GM10847 (cell line): ENCODE measurements around the gene VGF.

Experiments used
- POLR2A ChIP-seq: IDR thresholded peaks from 2 replicates; pipeline ENCODE4 v1.6.1; 2011; ENCODE audit not compliant: insufficient read length; ENCODE audit errors: extremely low read depth

The VGF gene

DNA sequence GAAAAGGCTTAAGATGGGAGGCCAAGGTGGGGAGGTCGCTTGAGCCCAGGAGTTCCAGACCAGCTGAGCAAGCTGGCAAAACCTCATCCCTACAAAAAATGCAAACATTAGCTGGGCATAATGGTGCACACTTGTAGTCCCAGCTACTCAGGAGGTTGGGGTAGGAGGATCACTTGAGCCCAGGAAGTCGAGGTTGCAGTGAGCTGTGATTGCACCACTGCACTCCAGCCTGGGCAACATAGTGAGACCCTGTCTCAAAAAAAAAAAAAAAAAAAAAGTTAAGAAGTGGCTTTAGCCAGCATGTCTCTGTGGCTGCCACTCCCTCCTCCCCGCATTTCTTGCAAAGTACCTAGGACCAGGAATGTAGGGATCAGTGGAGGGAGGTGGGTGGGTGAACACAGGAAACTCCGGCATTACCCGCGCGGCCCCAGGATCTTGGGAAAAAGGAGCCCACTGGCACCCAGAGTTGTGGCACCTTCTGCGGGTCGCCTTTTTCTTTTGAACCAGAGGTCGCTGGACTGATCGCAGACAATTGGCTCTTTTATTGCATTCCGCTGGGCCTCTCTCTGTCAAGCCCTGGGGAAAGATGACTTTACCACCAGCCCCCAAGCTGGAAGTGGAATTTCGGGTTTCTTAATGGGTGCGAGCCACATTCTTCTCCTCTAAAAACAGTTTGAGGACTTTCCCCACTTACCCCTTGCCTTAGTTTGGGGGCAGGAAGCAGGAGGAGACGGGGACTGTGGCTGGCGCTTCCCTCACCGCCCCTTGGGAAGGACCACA lies 3.5 kb downstream of the VGF start:
- TF ChIP-seq POLR2A, result no peak

DNA sequence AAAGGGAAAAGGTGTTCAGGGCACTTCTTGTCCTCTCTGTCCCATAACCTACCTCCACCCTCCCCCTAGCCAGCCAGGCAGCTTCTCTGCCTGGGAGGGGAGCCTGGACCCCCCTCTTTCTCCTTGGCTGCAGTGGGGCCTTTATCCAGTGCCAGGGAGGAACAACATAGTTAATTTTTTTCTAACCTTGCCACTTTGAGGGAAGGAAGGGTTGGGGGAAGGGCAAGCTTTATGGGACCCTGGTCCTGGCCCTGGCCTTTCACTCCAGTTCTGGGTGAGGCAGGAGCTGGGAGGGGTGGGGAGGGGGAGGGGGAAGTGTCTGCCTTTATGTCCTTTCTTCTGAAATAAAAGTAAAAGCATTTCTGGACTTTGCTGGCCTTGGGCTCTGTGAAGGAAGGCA lies 4.5 kb downstream of the VGF start:
- TF ChIP-seq POLR2A, result no peak

DNA sequence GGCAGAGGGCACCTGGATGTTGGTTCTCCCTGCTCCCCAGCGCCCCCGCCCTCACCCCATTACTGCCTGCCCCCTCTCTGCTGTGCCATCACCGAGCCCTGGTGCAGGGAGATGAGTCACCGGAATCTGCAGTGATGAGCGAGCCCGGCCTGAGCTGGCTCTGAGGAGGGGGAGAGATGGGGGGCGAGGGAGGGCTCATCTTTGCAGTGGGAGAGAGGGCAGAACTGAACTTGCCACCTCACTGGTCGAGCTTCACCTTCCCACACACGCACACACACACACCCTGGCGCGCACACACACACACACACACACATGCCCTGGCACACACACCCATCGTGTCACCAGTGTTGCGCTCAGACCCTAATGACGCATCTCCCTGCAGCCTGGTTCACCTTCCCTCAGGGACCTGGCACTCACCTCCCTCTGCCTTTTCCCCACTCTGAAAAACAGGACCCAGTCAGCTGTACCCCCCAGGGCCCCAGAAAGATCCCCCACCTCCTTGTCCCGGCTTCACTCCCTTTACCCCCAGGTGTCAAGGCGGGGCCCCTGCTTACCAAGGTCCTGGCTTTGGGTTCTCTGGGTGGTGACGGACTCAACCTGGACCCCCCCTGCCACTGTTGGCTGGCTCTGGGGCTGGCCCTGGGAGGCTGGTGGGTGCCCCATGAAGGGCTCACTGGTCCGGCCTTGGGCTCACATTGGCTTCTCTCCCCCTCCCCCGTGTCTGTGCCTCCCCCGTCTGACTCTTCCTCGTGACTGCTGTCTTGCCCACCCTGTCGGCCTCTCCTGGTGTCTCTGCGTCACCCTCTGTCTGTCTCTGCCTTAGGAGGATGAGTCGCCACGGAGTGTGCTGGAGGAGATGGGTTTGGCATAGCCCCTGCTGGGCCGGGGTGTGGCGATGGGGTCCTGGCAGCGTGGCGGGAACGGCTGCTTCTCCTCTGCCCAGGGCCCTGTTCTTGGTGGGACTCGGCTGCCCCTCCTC lies 5.4 kb downstream of the VGF start:
- no peak for TF ChIP-seq POLR2A

DNA sequence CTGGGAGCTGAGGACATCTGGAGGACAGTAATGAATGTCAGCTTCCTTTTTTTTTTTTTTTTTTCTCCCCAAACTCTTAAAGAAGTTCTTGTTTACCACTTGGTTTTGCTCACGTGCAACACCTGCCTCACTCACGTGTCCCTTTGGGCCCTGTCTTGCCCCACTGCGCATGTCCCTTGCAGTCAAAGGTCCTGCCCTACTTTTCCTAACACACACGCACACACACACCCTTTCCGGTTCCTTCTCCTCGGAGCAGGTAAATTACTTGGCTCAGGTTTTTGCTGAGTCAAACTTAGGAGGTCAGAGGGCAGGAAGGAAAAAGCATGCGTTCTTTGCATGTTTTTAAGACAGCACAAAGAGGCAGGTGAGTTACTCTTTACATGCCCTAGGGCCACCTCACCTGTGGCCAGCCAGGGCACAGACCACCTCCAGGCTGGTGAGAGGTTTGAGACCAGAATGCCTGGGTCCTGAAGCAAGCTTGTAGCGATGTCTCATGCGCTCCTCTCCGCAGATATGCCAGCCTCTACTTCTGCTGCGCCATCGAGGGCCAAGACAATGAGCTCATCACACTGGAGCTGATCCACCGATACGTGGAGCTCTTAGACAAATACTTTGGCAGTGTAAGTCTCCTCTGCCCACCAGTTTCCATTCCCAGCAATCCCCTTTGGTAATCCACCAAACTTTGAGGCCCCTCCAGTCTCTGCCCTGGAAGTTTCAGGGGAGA lies 8.3 kb downstream of the VGF start:
- TF ChIP-seq POLR2A, result no peak

DNA sequence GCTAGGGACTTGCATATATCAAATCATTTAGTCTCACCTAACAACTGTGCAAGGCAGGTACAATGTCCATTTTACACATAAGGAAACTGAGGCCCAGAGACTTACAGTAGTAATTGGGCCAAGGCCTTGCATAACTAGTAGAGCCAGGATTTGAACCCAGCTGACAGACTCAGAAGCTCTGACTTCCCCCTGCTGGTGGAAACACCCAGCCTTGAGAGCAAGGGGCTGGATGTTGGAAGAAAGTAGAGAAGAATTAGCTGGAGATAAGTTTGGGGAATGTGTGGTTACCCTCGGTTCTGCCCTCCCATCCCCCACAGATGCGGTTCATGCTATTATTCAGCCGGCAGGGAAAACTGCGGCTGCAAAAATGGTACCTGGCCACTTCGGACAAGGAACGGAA lies 9.1 kb downstream of the VGF start:
- no peak for TF ChIP-seq POLR2A

DNA sequence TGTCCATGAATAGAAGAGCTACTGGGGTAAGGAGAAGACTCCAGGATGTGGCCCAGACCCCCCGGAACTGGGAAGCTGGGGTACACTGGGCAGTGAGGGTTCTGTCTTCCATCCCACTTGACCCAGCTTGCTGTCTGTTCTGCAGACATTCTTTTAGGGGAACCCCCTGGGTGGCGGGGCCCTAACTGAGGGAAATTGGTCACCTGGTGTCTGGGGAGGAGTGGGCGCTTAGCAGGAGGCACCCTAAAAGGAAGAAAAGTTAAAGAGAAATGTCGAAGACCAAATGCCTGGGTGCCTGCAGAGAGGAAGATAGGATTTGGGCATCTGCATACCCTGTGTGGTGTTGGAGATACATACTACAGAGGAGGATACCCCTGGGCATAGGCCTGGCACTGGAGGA lies 10.1 kb downstream of the VGF start:
- TF ChIP-seq POLR2A, result no peak

DNA sequence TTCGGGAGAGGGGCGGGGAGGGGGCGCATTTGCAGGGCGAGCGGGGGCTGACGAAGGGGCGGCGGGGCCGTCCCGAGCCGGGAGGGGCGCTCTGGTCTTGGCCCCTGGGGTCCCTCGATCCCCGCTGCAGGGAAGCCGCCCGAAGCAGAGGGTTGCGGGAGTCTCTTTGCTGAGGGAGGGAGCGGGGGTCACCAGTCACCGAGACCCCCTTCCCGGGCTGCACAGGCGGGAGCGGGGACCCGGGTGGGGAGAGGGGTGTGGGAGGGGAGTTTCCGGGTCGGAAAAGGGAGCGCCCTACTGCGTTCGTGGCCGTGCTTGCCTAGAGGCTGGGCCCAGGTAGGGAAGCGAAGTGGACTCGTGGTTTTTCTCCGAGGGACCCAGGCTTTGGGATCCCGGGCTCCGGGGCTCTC lies 10.7 kb downstream of the VGF start:
- TF ChIP-seq POLR2A, result no peak

DNA sequence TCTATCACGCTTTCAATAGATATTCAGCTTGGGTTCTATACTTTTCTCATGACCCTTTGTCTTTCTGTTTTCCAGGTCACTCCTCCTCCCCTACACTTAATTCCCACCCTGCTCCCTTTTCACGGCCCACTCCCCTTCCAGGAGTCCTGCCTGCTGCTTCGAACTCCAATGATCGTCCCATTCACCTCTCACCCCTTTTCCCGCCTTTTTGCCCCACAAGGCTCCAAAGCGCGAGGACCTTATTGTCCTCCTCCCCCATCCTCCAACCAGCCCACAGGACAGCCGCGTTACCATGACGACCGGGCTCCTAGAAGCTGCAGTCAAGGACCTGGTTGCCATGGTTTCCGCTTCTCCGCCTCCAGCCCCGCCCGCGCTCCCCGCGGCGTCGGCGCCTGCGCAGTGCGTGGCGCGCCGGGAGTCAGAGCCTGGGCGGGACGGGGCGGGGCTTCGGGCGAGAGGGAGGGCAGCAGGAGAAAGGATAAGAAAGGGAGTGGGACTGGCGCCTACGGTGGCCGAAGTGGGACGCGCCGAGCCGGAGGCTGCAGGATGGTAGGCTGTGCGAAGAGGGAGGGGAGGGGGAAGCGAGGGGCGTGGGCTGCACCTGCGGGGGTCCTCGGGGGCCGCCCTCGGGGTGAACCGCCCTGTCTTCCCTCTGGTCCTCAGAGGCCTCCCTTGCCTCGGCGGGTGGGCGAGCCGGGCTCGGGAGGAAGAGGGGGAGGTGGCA lies 11.2 kb downstream of the VGF start, which contains the start of gene AP1S1:
Gene AP1S1 (plus strand): TSS at position 508 of the 724 bp plus-strand sequence. CDS start 39 bp downstream, at position 547.
- peak; percentile 34 for TF ChIP-seq POLR2A

DNA sequence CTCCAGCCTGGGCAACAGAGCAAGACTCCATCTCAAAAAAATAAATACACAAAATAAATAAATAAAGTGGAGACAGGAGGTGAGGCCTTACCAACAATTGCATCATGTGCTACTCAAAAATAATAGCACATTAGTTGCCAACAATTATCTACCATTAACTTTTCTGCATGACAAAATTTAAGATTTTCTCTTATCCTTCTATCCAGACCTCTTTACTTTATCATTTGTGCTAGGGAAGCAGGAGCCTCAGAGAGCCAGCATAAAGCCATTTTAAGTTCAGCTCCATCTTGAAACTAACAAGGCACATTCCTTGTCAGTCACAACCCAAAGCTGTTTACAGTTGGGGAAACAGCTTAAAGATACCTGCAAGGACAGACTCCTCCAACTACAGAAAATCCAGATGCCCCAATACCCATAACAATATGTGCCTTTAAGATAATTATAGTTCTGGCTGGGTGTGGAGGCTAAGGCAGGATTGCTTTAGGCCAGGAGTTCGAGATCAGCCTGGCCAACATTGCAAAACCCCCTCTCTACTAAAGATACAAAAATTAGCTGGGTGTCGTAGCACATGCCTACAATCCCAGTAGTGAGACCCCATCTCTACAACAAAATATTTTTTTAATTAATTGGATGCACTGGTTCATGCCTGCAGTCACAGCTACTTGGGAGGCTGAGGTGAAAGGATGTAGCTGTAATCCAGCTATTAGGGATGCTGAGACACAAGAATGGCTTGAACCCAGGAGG lies 13.3 kb downstream of the VGF start:
- TF ChIP-seq POLR2A, result no peak

DNA sequence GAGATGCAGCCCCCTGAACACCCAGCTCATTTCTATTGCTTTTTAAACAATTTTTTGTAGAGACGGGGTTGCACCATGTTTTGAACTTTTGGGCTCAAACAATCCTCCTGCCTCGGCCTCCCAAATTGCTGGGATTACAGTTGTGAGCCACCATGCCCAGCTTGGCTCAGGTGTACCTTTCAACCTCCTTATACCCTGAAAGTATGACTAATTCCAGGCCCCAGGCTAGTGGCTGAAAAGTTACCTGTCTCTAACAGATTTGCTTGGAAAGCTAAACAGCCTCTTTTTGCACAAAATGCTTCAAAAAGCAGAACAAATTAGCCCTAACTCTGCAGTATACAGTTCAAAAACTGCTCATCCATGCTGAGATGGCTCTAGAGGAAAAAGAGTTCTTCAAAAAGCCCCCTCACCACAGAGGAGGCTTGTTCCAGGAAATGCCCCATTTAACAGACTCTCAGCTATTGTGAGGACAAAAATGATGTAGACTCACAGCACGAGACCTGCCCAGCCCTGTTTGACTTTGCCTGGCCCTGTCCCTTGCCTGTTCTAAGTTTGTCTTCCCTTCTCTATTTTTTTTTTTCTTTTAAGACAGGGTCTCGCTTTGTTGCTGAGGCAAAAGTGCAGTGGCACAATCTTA lies 24.5 kb downstream of the VGF start:
- TF ChIP-seq POLR2A, result no peak

DNA sequence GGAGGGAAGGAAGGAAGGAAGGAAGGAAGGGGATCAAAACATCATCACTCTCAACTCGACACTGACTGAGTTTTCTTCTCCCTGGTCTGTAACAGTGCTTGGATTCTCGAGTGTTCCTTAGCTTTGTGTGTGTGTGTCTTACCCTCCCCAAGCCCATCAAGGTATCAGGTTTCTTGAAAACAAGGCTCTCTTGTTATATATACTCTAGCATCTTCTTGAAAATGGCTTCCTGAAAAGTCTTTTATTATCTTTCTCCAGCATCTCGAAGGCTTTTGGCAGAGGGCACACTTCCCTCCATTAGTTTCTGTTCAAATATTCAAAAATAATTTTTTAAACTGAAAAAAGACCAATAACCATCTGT lies 25.1 kb downstream of the VGF start:
- TF ChIP-seq POLR2A, result no peak

DNA sequence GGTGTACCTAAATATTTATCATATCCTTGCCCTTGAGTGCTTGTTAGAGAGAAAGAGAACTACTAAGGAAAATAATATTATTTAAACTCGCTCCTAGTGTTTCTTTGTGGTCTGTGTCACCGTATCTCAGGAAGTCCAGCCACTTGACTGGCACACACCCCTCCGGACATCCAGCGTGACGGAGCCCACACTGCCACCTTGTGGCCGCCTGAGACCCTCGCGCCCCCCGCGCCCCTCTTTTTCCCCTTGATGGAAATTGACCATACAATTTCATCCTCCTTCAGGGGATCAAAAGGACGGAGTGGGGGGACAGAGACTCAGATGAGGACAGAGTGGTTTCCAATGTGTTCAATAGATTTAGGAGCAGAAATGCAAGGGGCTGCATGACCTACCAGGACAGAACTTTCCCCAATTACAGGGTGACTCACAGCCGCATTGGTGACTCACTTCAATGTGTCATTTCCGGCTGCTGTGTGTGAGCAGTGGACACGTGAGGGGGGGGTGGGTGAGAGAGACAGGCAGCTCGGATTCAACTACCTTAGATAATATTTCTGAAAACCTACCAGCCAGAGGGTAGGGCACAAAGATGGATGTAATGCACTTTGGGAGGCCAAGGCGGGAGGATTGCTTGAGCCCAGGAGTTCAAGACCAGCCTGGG lies 27.0 kb downstream of the VGF start:
- TF ChIP-seq POLR2A, result no peak

DNA sequence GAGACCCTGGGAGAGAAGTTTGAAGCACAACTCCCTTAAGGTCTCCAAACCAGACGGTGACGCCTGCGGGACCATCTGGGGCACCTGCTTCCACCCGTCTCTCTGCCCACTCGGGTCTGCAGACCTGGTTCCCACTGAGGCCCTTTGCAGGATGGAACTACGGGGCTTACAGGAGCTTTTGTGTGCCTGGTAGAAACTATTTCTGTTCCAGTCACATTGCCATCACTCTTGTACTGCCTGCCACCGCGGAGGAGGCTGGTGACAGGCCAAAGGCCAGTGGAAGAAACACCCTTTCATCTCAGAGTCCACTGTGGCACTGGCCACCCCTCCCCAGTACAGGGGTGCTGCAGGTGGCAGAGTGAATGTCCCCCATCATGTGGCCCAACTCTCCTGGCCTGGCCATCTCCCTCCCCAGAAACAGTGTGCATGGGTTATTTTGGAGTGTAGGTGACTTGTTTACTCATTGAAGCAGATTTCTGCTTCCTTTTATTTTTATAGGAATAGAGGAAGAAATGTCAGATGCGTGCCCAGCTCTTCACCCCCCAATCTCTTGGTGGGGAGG lies 27.6 kb downstream of the VGF start:
- TF ChIP-seq POLR2A, result no peak
